ENCODE data around the gene RNF145. TPM values are rescaled to one million over a fixed set of nuclear protein-coding genes. Genes with fewer than 3 reads are reported as not detected.
"Not testable (repeated sequence)": the region's sequence is repeated elsewhere in the genome, so short reads cannot be mapped to it uniquely, and the experiment has no call there.

The RNF145 gene
- total RNA-seq, 1 donor from 2014 or later: 77.9 TPM

DNA sequence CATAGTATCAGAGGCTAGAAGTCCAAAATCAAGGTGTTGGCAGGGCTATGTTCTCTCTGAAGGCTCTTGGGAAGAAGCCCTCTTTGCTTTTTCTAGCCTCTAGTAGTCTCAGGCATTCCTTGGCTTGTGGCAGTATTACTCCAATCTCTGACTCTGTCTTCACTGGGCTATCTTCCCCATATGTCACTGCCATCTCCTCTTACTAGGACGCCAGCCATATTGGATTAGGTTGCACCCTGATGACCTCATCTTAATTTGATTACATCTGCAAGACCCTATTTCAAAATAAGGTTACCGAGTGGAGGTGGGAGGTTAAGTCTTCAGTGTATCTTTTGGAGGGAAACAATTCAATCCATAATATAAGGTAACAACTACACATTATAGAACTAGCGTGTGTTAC, 88.3 kb downstream of the RNF145 start:
- DNase-seq (ENCODE audit: low spot score): no peak

DNA sequence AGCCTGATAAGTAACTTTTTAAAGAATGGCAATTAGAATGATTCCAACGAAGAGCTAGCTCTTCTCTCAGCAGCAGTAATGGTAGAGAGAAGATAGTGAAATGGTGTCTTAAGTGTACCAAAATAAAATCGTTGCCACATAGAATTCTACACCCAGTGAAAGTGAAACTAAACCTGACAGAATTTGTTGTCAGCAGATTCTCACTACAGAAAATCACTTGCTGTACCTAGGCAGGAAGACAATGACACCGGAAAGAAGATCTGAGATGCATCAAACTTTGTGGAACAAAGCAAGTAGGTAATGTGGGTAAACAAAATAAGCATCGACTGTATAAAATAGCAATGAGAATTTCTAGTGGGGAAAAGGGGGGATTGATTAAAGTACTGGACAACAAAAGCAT, 88.9 kb downstream of the RNF145 start:
- DNase-seq (ENCODE audit: low spot score): no peak

DNA sequence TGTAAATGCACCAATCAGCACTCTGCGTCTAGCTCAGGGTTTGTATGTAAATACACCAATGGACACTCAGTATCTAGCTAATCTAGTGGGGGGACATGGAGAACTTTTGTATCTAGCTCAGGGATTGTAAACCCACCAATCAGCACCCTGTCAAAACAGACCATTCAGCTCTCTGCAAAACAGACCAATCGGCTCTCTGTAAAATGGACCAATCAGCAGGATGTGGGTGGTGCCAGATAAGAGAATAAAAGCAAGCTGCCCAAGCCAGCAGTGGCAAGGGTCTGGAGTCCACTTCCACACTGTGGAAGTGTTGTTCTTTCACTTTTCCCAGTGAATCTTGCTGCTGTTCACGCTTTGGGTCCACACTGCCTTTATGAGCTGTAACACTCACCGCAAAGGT, 89.5 kb downstream of the RNF145 start:
- DNase-seq (ENCODE audit: low spot score): not testable (repeated sequence)

DNA sequence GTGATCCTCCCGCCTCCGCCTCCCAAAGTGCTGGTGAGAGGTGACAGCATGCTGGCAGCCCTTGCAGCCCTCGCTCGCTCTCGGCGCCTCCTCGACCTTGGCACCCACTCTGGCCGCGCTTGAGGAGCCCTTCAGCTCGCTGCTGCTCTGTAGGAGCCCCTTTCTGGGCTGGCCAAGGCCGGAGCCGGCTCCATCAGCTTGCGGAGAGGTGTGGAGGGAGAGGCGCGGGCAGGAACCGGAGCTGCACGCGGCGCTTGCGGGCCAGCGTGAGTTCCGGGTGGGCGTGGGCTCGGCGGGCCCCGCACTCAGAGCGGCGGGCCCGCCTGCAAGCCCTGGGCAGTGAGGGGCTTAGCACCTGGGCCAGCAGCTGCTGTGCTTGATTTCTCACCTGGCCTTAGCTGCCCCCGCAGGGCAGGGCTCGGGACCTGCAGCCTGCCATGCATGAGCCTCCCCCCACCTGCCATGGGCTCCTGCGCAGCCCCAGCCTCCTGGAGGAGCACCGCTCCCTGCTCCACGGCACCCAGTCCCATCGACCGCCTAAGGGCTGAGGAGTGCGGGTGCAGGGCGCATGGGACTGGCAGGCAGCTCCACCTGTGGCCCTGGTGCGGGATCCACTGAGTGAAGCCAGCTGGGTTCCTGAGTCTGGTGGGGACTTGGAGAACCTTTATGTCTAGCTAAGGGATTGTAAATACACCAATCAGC, 90.2 kb downstream of the RNF145 start:
- not testable (repeated sequence) for DNase-seq (ENCODE audit: low spot score)

DNA sequence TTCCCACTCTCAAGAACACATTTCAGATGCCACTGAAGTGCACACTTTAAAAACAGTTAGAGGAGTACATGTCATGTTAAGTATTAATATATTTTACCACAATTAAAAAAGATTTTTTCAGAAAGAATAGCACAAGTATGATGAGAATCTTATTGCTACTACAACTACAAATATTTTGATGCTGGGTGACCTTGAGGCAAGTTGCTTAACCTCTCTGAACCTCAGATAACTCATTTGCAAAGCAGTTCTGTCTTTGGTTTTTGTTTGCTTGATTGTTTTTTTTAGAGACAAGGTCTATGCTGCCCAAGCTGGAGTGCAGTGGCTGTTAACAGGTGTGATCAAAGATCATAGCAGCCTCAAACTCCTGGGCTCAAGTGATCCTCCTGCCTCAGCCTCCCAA, 95.9 kb downstream of the RNF145 start:
- DNase-seq (ENCODE audit: low spot score): no peak

DNA sequence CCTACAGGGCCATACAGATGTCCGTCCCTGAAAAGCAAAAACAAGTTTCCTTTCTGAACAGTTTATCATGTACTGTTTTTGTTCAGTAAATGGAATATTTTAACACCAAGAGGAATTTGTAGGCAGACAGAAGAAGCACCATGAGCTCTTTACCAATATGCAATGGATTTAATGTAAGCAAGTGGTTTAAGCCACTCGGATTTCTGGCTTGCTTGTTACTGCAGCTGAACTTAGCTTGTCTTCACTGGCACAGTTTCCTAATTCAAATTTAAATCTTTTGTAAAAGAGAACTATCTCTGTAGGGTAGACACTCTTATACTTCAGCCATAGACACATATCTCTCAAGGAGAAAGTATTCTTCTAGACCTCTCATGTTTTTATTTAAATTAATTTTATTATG, 96.9 kb downstream of the RNF145 start:
- no peak for DNase-seq (ENCODE audit: low spot score)

Other genes starting within 250 kb of the RNF145 start
- gene EBF1, start 109.6 kb downstream of the RNF145 start, total RNA-seq: 83.3 TPM
- gene UBLCP1, start 53.7 kb upstream of the RNF145 start, total RNA-seq: 20.6 TPM
- gene IL12B, start 120.9 kb upstream of the RNF145 start, total RNA-seq: not detected

Data from mesenteric fat pad (tissue), 1 donor.